ENCODE results near the gene CAMK2D. TPM values are rescaled to one million over a fixed set of nuclear protein-coding genes. Genes with fewer than 3 reads are reported as not detected.
A peak's percentile ranks its signal among the peaks of the same experiment; 100 is the strongest.

The CAMK2D gene
- total RNA-seq, 2 experiments from 2014 or later = 104 to 120 TPM

DNA sequence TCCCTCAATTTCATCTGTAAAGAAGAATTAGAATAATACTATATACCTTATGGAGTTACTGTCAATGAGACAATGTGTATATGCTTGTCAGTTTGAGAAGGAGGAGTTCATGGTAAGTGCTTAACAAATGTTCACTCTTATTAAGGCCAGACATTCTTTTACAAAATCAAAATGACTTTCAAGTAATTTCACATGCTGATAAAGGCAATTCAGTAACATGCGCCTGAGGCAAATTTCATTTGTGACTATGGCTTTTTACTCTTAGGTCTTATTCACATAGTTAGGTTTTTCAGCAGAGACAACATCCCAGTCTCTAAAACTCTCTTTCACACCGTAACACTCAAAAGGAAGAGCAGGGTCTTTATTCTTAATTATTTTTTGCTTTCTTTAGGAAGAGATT is 174.4 kb downstream of the CAMK2D start:
- Histone ChIP-seq H3K79me2 (ENCODE audit: insufficient read depth, low read depth, low read length) (peaks cover 13% of the 10 kb centered on the region; the same call in 1 of the 2 replicates), H3K4me1 (ENCODE audit: insufficient read depth, low read length, poor library complexity, severe bottlenecking) (peaks cover 63% of the 10 kb centered on the region)
- POLR2A ChIA-PET = interaction anchor here (0.7 to 1.4 kb wide), 2 partner anchors 21 to 48 kb away, joined by 3 to 5 read pairs; no protein-coding TSS in a partner anchor

DNA sequence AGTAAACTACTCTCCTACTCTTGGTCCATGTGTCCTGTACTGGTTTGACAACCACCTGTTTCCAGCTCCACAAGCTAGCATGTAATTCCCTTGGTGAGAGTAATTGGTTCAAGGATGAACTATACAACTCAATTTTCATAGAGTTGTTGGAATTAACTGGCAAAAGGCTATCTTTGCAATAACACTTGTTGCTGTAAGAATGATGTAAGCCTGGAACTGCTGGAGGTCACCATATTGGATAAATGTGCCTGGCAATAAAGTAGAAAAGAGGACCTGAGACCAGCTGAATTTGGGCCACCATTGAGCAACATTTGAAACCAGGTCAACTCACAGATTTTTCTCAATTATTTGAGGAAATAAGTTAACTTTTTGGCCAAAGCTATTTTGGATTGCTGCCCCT is 175.5 kb downstream of the CAMK2D start:
- ChIA-PET POLR2A (interaction anchor here (0.7 to 3.3 kb wide), 8 partner anchors 9 to 57 kb away, joined by 3 to 41 read pairs (median 4); no protein-coding TSS in a partner anchor), CTCF (ENCODE audit: unreplicated experiment) (no interaction called here)
- no peaks in the 10 kb centered on the region for H3K9me2 ChIP-seq (ENCODE audit: insufficient read depth, low read length)
- no peak overlapping the region for H3K27ac ChIP-seq (ENCODE audit: low read depth, low read length, poor library complexity, severe bottlenecking)
- TF ChIP-seq, protein P1, sequence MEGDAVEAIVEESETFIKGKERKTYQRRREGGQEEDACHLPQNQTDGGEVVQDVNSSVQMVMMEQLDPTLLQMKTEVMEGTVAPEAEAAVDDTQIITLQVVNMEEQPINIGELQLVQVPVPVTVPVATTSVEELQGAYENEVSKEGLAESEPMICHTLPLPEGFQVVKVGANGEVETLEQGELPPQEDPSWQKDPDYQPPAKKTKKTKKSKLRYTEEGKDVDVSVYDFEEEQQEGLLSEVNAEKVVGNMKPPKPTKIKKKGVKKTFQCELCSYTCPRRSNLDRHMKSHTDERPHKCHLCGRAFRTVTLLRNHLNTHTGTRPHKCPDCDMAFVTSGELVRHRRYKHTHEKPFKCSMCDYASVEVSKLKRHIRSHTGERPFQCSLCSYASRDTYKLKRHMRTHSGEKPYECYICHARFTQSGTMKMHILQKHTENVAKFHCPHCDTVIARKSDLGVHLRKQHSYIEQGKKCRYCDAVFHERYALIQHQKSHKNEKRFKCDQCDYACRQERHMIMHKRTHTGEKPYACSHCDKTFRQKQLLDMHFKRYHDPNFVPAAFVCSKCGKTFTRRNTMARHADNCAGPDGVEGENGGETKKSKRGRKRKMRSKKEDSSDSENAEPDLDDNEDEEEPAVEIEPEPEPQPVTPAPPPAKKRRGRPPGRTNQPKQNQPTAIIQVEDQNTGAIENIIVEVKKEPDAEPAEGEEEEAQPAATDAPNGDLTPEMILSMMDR (conservative IDR thresholded peaks at IDR 0.05; ENCODE audit: low read length) = no peak
- TF ChIP-seq EZH2phosphoT487 (IDR thresholded peaks at IDR 0.05; ENCODE audit: borderline replicate concordance, low read depth, low read length) = no peak
- H3K79me2 ChIP-seq (ENCODE audit: insufficient read depth, low read depth, low read length) = peaks cover 13% of the 10 kb centered on the region; the same call in 1 of the 2 replicates
- no peaks in the 10 kb centered on the region; the same call in 1 of the 2 replicates for H3K9me3 ChIP-seq (ENCODE audit: low read length)
- DNase-seq (ENCODE audit: low spot score) = no peak
- H3K4me2 ChIP-seq (ENCODE audit: low read length) = no peak overlapping the region
- H2AFZ ChIP-seq (ENCODE audit: low read length) = no peak overlapping the region
- no peak overlapping the region for H3K4me3 ChIP-seq (ENCODE audit: low read depth, low read length, poor library complexity, severe bottlenecking)
- no TSS peak for BruUV-seq (replicated peaks)
- H3K4me1 ChIP-seq (ENCODE audit: insufficient read depth, low read length, poor library complexity, severe bottlenecking) = peaks cover 57% of the 10 kb centered on the region
- intact Hi-C loops (cut with micrococcal nuclease; ENCODE audit: unreplicated experiment) = no loop called here
- no peaks in the 10 kb centered on the region for H4K20me1 ChIP-seq (ENCODE audit: insufficient read depth, low read length)
- peaks cover 51% of the 10 kb centered on the region for H3K36me3 ChIP-seq (ENCODE audit: insufficient read depth, low read length)

More for the DNA sequence above, 174.4 kb downstream of the CAMK2D start:
- H2AFZ ChIP-seq (ENCODE audit: low read length) = no peak overlapping the region
- H3K9me3 ChIP-seq (ENCODE audit: low read length) = no peaks in the 10 kb centered on the region; the same call in 1 of the 2 replicates
- H3K4me3 ChIP-seq (ENCODE audit: low read depth, low read length, poor library complexity, severe bottlenecking) = no peak overlapping the region
- no peak for DNase-seq (ENCODE audit: low spot score)
- intact Hi-C loops (cut with micrococcal nuclease; ENCODE audit: unreplicated experiment) = no loop called here
- BruUV-seq (replicated peaks) = no TSS peak
- H3K36me3 ChIP-seq (ENCODE audit: insufficient read depth, low read length) = peaks cover 61% of the 10 kb centered on the region
- H3K9me2 ChIP-seq (ENCODE audit: insufficient read depth, low read length) = no peaks in the 10 kb centered on the region
- CTCF ChIA-PET (ENCODE audit: unreplicated experiment) = no interaction called here
- no peak overlapping the region for H3K27ac ChIP-seq (ENCODE audit: low read depth, low read length, poor library complexity, severe bottlenecking)
- no peaks in the 10 kb centered on the region for H4K20me1 ChIP-seq (ENCODE audit: insufficient read depth, low read length)
- no peak overlapping the region for H3K4me2 ChIP-seq (ENCODE audit: low read length)
- TF ChIP-seq, protein P1 (conservative IDR thresholded peaks at IDR 0.05; ENCODE audit: low read length) = no peak
- TF ChIP-seq EZH2phosphoT487 (IDR thresholded peaks at IDR 0.05; ENCODE audit: borderline replicate concordance, low read depth, low read length) = no peak

DNA sequence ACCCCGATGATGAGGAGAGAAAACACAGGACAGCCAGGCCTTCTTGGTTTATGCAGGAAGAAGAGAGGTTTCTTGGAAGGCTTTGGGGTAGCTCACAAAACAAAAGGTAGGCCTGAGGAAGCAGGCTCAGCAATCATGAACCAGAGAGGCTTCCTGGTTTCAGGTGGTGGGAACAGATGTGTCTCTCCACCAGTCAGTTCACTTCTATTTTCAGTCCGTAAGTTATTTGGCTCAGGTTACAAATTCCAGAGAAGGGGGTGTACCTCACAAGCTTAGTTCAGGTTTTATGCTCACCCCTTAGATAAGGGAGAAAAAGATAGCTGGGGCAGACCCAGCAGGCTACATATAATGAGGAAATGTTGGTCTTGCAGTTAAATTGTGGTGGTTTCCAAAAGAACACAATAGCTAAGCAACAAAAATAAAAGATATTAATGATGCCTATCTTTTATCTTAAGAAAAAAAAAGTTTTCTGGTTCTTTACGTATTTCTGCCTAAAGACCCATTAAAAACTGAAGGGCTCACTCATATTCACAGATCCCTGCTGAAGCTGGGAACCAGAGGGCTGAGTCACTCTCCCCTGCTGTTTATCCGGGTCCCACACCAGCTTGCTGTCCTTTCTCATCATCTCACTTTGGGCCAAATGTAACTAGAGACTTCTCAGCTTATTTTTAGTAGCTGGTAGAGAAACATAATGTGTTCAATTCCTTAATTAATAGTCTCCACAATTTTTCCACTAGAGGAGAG is 177.0 kb downstream of the CAMK2D start:
- no TSS peak for BruUV-seq (replicated peaks)
- no peaks in the 10 kb centered on the region for H3K9me3 ChIP-seq (ENCODE audit: low read length)
- ChIA-PET POLR2A (interaction anchor here (0.5 to 11.3 kb wide), 9 partner anchors 7 to 165 kb away, joined by 3 to 98 read pairs (median 4); no protein-coding TSS in a partner anchor), CTCF (ENCODE audit: unreplicated experiment) (interaction anchor here (0.5 kb wide), 1 partner anchor 8 kb away, joined by 3 read pairs; no protein-coding TSS in a partner anchor)
- H3K79me2 ChIP-seq (ENCODE audit: insufficient read depth, low read depth, low read length) = peaks cover 17% of the 10 kb centered on the region; the same call in 1 of the 2 replicates
- H3K9me2 ChIP-seq (ENCODE audit: insufficient read depth, low read length) = no peaks in the 10 kb centered on the region
- no peak overlapping the region for H2AFZ ChIP-seq (ENCODE audit: low read length)
- no peak for DNase-seq (ENCODE audit: low spot score)
- TF ChIP-seq EZH2phosphoT487 (IDR thresholded peaks at IDR 0.05; ENCODE audit: borderline replicate concordance, low read depth, low read length) = no peak
- TF ChIP-seq, protein P1 (conservative IDR thresholded peaks at IDR 0.05; ENCODE audit: low read length) = no peak
- intact Hi-C loops (cut with micrococcal nuclease; ENCODE audit: unreplicated experiment) = no loop called here
- peak overlapping the region; percentile 37 for H3K27ac ChIP-seq (ENCODE audit: low read depth, low read length, poor library complexity, severe bottlenecking)
- peak overlapping the region; percentile 50 for H3K4me2 ChIP-seq (ENCODE audit: low read length)
- H3K36me3 ChIP-seq (ENCODE audit: insufficient read depth, low read length) = peaks cover 54% of the 10 kb centered on the region
- no peaks in the 10 kb centered on the region for H4K20me1 ChIP-seq (ENCODE audit: insufficient read depth, low read length)
- peaks cover 63% of the 10 kb centered on the region for H3K4me1 ChIP-seq (ENCODE audit: insufficient read depth, low read length, poor library complexity, severe bottlenecking)
- no peak overlapping the region for H3K4me3 ChIP-seq (ENCODE audit: low read depth, low read length, poor library complexity, severe bottlenecking)

All from OCI-LY7 (cell line).